Stimulated activated CD4-positive, alpha-beta T cell treated with anti-CD3 and anti-CD28 coated beads, Interleukin-1b, Interleukin-23, amount 100 ng/mL, for 24 hours (primary cell): ENCODE results near the gene ASMTL.
A peak's percentile ranks its signal among the peaks of the same experiment; 100 is the strongest.
"Not testable (repeated sequence)": the region's sequence is repeated elsewhere in the genome, so short reads cannot be mapped to it uniquely, and the experiment has no call there.

ENCODE experiments used
- DNase-seq, 4 experiments: peaks; one replicate each; pipeline ENCODE4 v3.0.0-alpha.2; 2020; ENCODE audit warnings: low read depth in 4 of 4, low spot score in 1 of 4

The ASMTL gene

GRCh38 chrX:1405769-1406168, 46.9 kb downstream of the ASMTL start:
- DNase-seq, result not testable (repeated sequence)

- DNase-seq, result not testable (repeated sequence)
Measured at GRCh38 chrX:1403867-1404266, 48.8 kb downstream of the ASMTL start.

- DNase-seq, result no peak
Measured at GRCh38 chrX:1403228-1403627, 49.5 kb downstream of the ASMTL start.

GRCh38 chrX:1401611-1402430, 50.9 kb downstream of the ASMTL start:
- DNase-seq, result no peak

GRCh38 chrX:1400742-1401471, 51.8 kb downstream of the ASMTL start:
- no peak for DNase-seq

- DNase-seq, result no peak
Measured at GRCh38 chrX:1400049-1400448, 52.7 kb downstream of the ASMTL start.

GRCh38 chrX:1398431-1399340, 54.0 kb downstream of the ASMTL start:
- no peak for DNase-seq

- no peak for DNase-seq
Measured at GRCh38 chrX:1397441-1398270, 55.1 kb downstream of the ASMTL start.

- no peak for DNase-seq
Measured at GRCh38 chrX:1397001-1397400, 55.7 kb downstream of the ASMTL start.

- DNase-seq, result no peak
Measured at GRCh38 chrX:1395646-1396216, 57.0 kb downstream of the ASMTL start.

- DNase-seq, result no peak
Measured at GRCh38 chrX:1394731-1395501, 57.8 kb downstream of the ASMTL start.

- no peak for DNase-seq
Measured at GRCh38 chrX:1393871-1394615, 58.7 kb downstream of the ASMTL start.

- DNase-seq, result peak in 2 of 4 experiments; percentile 32 to 35
Measured at GRCh38 chrX:1392376-1393068, 60.2 kb downstream of the ASMTL start.

- peak; percentile 98 to 99 (median 99) for DNase-seq
Measured at GRCh38 chrX:1391707-1392375, 60.9 kb downstream of the ASMTL start, which contains the start of gene SLC25A6. Gene SLC25A6, minus strand, starts transcription at chrX:1392113. Its CDS starts 104 bp downstream, at chrX:1392009.

- DNase-seq, result peak in 1 of 4 experiments; percentile 85
Measured at GRCh38 chrX:1391370-1391706, 61.4 kb downstream of the ASMTL start.

GRCh38 chrX:1390621-1391369, 61.9 kb downstream of the ASMTL start:
- DNase-seq, result no peak

- DNase-seq, result no peak
Measured at GRCh38 chrX:1389993-1390285, 62.8 kb downstream of the ASMTL start.
